Liver (tissue), 9 donors: ENCODE measurements around the gene MAN1A2. TPM values are rescaled to one million over a fixed set of nuclear protein-coding genes. Genes with fewer than 3 reads are reported as not detected.

Experiments used
- DNase-seq: peaks from one replicate; pipeline ENCODE4 v3.0.0-alpha.2; 2017; ENCODE audit warnings: low spot score
- H3K27ac ChIP-seq, 2 donors: one replicate each; pipeline ENCODE4 v1.7.0; 2013; ENCODE audit warnings: inconsistent platforms in 2 of 2, low read length in 2 of 2, control low read depth in 1 of 2, low read depth in 1 of 2, mild to moderate bottlenecking in 1 of 2
- H3K27me3 ChIP-seq, 4 donors: one replicate each; pipeline versions ENCODE4 v1.6.1 to v1.7.0; 2013; ENCODE audit warnings: low read length in 3 of 4, inconsistent platforms in 1 of 4, mild to moderate bottlenecking in 1 of 4, moderate library complexity in 1 of 4; ENCODE audit not compliant: control insufficient read depth in 4 of 4, insufficient read depth in 4 of 4
- H3K36me3 ChIP-seq, 4 donors: one replicate each; pipeline versions ENCODE4 v1.6.1 to v1.7.0; 2013; ENCODE audit warnings: low read length in 3 of 4, mild to moderate bottlenecking in 3 of 4, low read depth in 1 of 4, moderate library complexity in 1 of 4; ENCODE audit not compliant: control insufficient read depth in 4 of 4, insufficient read depth in 3 of 4
- H3K4me1 ChIP-seq, 4 donors: one replicate each; pipeline versions ENCODE4 v1.6.1 to v1.7.0; 2013; ENCODE audit warnings: low read length in 3 of 4, mild to moderate bottlenecking in 3 of 4, moderate library complexity in 1 of 4; ENCODE audit not compliant: control insufficient read depth in 4 of 4, insufficient read depth in 4 of 4
- H3K4me3 ChIP-seq, 3 donors: one replicate each; pipeline versions ENCODE4 v1.6.1 to v1.7.0; 2013; ENCODE audit warnings: low read length in 3 of 3, control low read depth in 1 of 3, low read depth in 1 of 3, mild to moderate bottlenecking in 1 of 3
- H3K9ac ChIP-seq, 2 donors: one replicate each; pipeline ENCODE4 v1.7.0; 2013; ENCODE audit warnings: low read length in 2 of 2, mild to moderate bottlenecking in 2 of 2, moderate library complexity in 2 of 2, control low read depth in 1 of 2, low read depth in 1 of 2
- H3K9me3 ChIP-seq, 4 donors: one replicate each; pipeline versions ENCODE4 v1.6.1 to v1.7.0; 2013; ENCODE audit warnings: low read length in 3 of 4; ENCODE audit not compliant: control insufficient read depth in 4 of 4
- ATF3 ChIP-seq: IDR thresholded peaks from 2 replicates; pipeline ENCODE4 v1.6.1; 2016; ENCODE audit warnings: antibody characterized with exemption
- CTCF ChIP-seq: fragments of 150-350 bp; IDR thresholded peaks from 2 replicates; pipeline ENCODE4 v1.5.1; 2017; ENCODE audit warnings: improper control_type of control experiment, low read depth, low read length; ENCODE audit not compliant: missing input control
- EGR1 ChIP-seq, 2 donors: IDR thresholded peaks; 2 replicates each; pipeline ENCODE4 v1.6.1; 2016 to 2018; ENCODE audit warnings: antibody characterized with exemption in 2 of 2, low read depth in 2 of 2
- FOXA1 ChIP-seq: IDR thresholded peaks from 2 replicates; pipeline ENCODE4 v1.6.1; 2016; ENCODE audit warnings: antibody characterized with exemption
- FOXA2 ChIP-seq: IDR thresholded peaks from 2 replicates; pipeline ENCODE4 v1.6.1; 2016; ENCODE audit warnings: antibody characterized with exemption
- GABPA ChIP-seq, 2 donors: IDR thresholded peaks in 1 of 2; conservative IDR thresholded peaks in 1 of 2; 2 replicates each; pipeline ENCODE4 v1.6.1; 2016; ENCODE audit warnings: antibody characterized with exemption in 2 of 2, mild to moderate bottlenecking in 1 of 2, moderate library complexity in 1 of 2
- HNF4A ChIP-seq, 2 donors: conservative IDR thresholded peaks; 2 replicates each; pipeline ENCODE4 v1.6.1; 2016; ENCODE audit warnings: antibody characterized with exemption in 2 of 2, mild to moderate bottlenecking in 2 of 2
- HNF4G ChIP-seq: IDR thresholded peaks from 2 replicates; pipeline ENCODE4 v1.6.1; 2016; ENCODE audit warnings: antibody characterized with exemption
- JUND ChIP-seq, 2 donors: IDR thresholded peaks; 2 replicates each; pipeline ENCODE4 v1.6.1; 2016; ENCODE audit warnings: antibody characterized with exemption in 2 of 2
- MAX ChIP-seq: IDR thresholded peaks from 2 replicates; pipeline ENCODE4 v1.6.1; 2016; ENCODE audit warnings: antibody characterized with exemption
- NR2F2 ChIP-seq: IDR thresholded peaks from 2 replicates; pipeline ENCODE4 v1.6.1; 2016; ENCODE audit warnings: antibody characterized with exemption
- RAD21 ChIP-seq, 2 donors: IDR thresholded peaks; 2 replicates each; pipeline ENCODE4 v1.6.1; 2016; ENCODE audit warnings: antibody characterized with exemption in 2 of 2, mild to moderate bottlenecking in 2 of 2
- REST ChIP-seq: IDR thresholded peaks from 2 replicates; pipeline ENCODE4 v1.6.1; 2016; ENCODE audit warnings: antibody characterized with exemption, mild to moderate bottlenecking
- RXRA ChIP-seq, 2 donors: IDR thresholded peaks; 2 replicates each; pipeline ENCODE4 v1.6.1; 2017 to 2018; ENCODE audit warnings: antibody characterized with exemption in 2 of 2, mild to moderate bottlenecking in 1 of 2
- SP1 ChIP-seq: IDR thresholded peaks from 2 replicates; pipeline ENCODE4 v1.6.1; 2018; ENCODE audit warnings: antibody characterized with exemption, mild to moderate bottlenecking
- TAF1 ChIP-seq: conservative IDR thresholded peaks from 2 replicates; pipeline ENCODE4 v1.6.1; 2016; ENCODE audit warnings: antibody characterized with exemption, mild to moderate bottlenecking
- YY1 ChIP-seq: IDR thresholded peaks from 2 replicates; pipeline ENCODE4 v1.6.1; 2016; ENCODE audit warnings: antibody characterized with exemption, mild to moderate bottlenecking
- ZBTB33 ChIP-seq: IDR thresholded peaks from 2 replicates; pipeline ENCODE4 v1.6.1; 2016; ENCODE audit warnings: antibody characterized with exemption
- WGBS: extraction: QIAGEN DNeasy Blood & Tissue Kit; methylation state at CpG from one replicate; pipeline ENCODE4 v1.1.7; 2013; 5-methylcytosine and 5-hydroxymethylcytosine counted together
- polyA plus RNA-seq, 2 donors: library from polyadenylated mRNA; stranded (reverse) in 1 of 2; unstranded in 1 of 2; fragments of 200-250 nt in 1 of 2; fragments of >200 nt in 1 of 2; fragmentation: Nextera tagmentation in 1 of 2; extraction: Ambion mirVana in 1 of 2; gene quantifications; one replicate each; pipeline versions ENCODE4 v1.2.1 to v1.2.3, GENCODE V29; 2013 to 2015
- total RNA-seq, 2 donors: library from RNA; depleted of rRNA; stranded (reverse); fragments of >200 nt; gene quantifications; one replicate each; pipeline ENCODE4 v1.2.3, GENCODE V29; 2014
- donor health status: healthy.
- donor health status: healthy.
- donor health status: healthy.
- donor health status: healthy.
- donor health status: healthy.

MAN1A2 gene
- total and polyA plus RNA-seq, 4 donors: 10.9 to 58.7 (median 25.1) TPM

- H3K4me3 ChIP-seq: no peak overlapping the region
- no peak overlapping the region for H3K9ac ChIP-seq
- H3K27me3 ChIP-seq: peaks cover 0 to 3% (median 0%) of the 10 kb centered on the region in 4 donors
- 89% methylated on average over 1 of the region's 1 CpG for WGBS
- no peaks in the 10 kb centered on the region for H3K9me3 ChIP-seq
- no peak for TF ChIP-seq SP1
- no peaks in the 10 kb centered on the region for H3K4me1 ChIP-seq
- no peak for DNase-seq
- no peaks in the 10 kb centered on the region for H3K36me3 ChIP-seq
- no peak overlapping the region for H3K27ac ChIP-seq
These were observed 49.2 kb upstream of the MAN1A2 start for GRCh38 chr1:117318011-117318410.

GRCh38 chr1:117318426-117318825 is 48.8 kb upstream of the MAN1A2 start:
- no peak overlapping the region for H3K27ac ChIP-seq
- no peaks in the 10 kb centered on the region for H3K4me1 ChIP-seq
- H3K9ac ChIP-seq: no peak overlapping the region
- peaks cover 0 to 3% (median 0%) of the 10 kb centered on the region in 4 donors for H3K27me3 ChIP-seq
- TF ChIP-seq CTCF (no peak), RAD21 (IDR thresholded peaks at IDR 0.05) (no peak), HNF4G (no peak), EGR1 (IDR thresholded peaks at IDR 0.05; ENCODE audit: low read depth in 2 of 2) (no peak), ATF3 (no peak), RXRA (IDR thresholded peaks at IDR 0.05) (no peak), GABPA (IDR thresholded peaks at IDR 0.05 in 1 of 2, conservative IDR thresholded peaks at IDR 0.05 in 1 of 2) (no peak)
- 89% methylated on average over 3 of the region's 3 CpGs for WGBS
- DNase-seq: no peak
- no peak overlapping the region for H3K4me3 ChIP-seq
- H3K9me3 ChIP-seq: no peaks in the 10 kb centered on the region
- H3K36me3 ChIP-seq: no peaks in the 10 kb centered on the region

- TF ChIP-seq EGR1 (IDR thresholded peaks at IDR 0.05; ENCODE audit: low read depth in 2 of 2) (no peak), RXRA (IDR thresholded peaks at IDR 0.05) (no peak), ATF3 (no peak), GABPA (IDR thresholded peaks at IDR 0.05 in 1 of 2, conservative IDR thresholded peaks at IDR 0.05 in 1 of 2) (no peak), TAF1 (no peak), SP1 (no peak), MAX (no peak), FOXA1 (no peak), HNF4A (conservative IDR thresholded peaks at IDR 0.05) (no peak), REST (no peak), YY1 (no peak), NR2F2 (no peak), JUND (IDR thresholded peaks at IDR 0.05) (no peak), RAD21 (IDR thresholded peaks at IDR 0.05) (no peak), CTCF (no peak), FOXA2 (no peak), ZBTB33 (no peak)
- Histone ChIP-seq H3K27ac (no peak overlapping the region), H3K9ac (no peak overlapping the region), H3K27me3 (peaks cover 0 to 3% (median 0%) of the 10 kb centered on the region in 4 donors), H3K4me1 (no peaks in the 10 kb centered on the region), H3K9me3 (no peaks in the 10 kb centered on the region), H3K4me3 (no peak overlapping the region), H3K36me3 (no peaks in the 10 kb centered on the region)
- 40% methylated on average over 1 of the region's 1 CpG for WGBS
- DNase-seq: no peak
These were observed 46.7 kb upstream of the MAN1A2 start for GRCh38 chr1:117320515-117320914.
